Duodenal mucosa (tissue), 2 donors: Measurements from ENCODE around the gene PYY.
A peak's percentile ranks its signal among the peaks of the same experiment; 100 is the strongest.

Experiments used
- H3K27ac ChIP-seq: one replicate; pipeline ENCODE4 v1.7.0; 2013; ENCODE audit warnings: low read depth, low read length
- H3K27me3 ChIP-seq, 2 donors: one replicate each; pipeline ENCODE4 v1.7.0; 2013; ENCODE audit warnings: low read length in 2 of 2, control low read depth in 1 of 2; ENCODE audit not compliant: insufficient read depth in 2 of 2, control insufficient read depth in 1 of 2
- H3K36me3 ChIP-seq, 2 donors: one replicate each; pipeline ENCODE4 v1.7.0; 2013; ENCODE audit warnings: low read length in 2 of 2, control low read depth in 1 of 2; ENCODE audit not compliant: insufficient read depth in 2 of 2, control insufficient read depth in 1 of 2
- H3K4me1 ChIP-seq, 2 donors: one replicate each; pipeline ENCODE4 v1.7.0; 2013; ENCODE audit warnings: low read length in 2 of 2, control low read depth in 1 of 2; ENCODE audit not compliant: insufficient read depth in 2 of 2, control insufficient read depth in 1 of 2
- H3K4me3 ChIP-seq, 2 donors: one replicate each; pipeline ENCODE4 v1.7.0; 2013; ENCODE audit warnings: low read length in 2 of 2, low read depth in 1 of 2
- H3K9ac ChIP-seq, 2 donors: one replicate each; pipeline ENCODE4 v1.7.0; 2013; ENCODE audit warnings: low read length in 2 of 2, low read depth in 1 of 2
- H3K9me3 ChIP-seq, 2 donors: one replicate each; pipeline ENCODE4 v1.7.0; 2013; ENCODE audit warnings: low read length in 2 of 2, control low read depth in 1 of 2; ENCODE audit not compliant: control insufficient read depth in 1 of 2

Gene PYY

DNA sequence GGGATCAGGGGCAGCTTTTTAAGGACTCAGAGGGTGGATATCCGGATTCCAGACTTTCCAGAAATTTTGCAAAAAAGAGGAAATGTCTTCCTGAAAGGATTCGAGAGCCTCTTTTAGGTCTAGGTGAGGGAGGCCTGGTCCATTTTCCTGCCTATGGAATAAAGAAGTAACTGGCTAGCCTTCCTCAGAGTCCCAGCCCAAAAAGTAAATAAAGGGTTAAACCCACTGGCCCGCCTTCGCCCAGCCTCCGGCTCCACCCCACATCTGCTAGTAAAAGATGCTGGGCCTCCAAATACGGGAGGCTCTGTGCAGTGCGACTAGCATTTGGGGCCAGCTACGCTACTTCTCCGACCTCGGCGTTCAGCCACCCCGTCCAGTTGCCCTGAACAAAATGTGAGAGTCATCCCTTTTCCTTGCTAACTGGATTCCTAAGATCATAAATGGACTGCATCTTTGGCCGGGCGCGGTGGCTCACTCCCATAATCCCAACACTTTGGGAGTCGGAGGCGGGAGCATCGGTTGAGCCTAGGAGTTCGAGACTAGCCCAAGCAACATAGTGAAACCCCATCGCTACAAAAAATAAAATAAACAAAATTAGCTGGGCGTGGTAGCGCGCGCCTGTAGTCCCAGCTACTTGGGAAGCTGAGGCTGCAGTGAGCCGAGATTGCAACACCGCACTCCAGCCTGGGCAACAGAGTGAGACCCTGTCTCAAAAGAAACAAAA is 45.6 kb downstream of the PYY start:
- peak overlapping the region in 1 of 2 donors; percentile 60 for H3K4me3 ChIP-seq
- peaks cover 18 to 22% of the 10 kb centered on the region in 2 donors for H3K4me1 ChIP-seq
- H3K27ac ChIP-seq: no peak overlapping the region
- H3K9ac ChIP-seq: peak overlapping the region; percentile 57 to 61
- H3K27me3 ChIP-seq: peaks cover 56 to 58% of the 10 kb centered on the region in 2 donors
- no peaks in the 10 kb centered on the region for H3K9me3 ChIP-seq
- H3K36me3 ChIP-seq: no peaks in the 10 kb centered on the region

- H3K9ac ChIP-seq: peak within 1 kb of the TSS; percentile 57 to 61
- H3K9me3 ChIP-seq: no peaks in the 10 kb centered on the region
- no peaks in the 10 kb centered on the region for H3K36me3 ChIP-seq
- no peak within 1 kb of the TSS for H3K27ac ChIP-seq
- peaks cover 18 to 22% of the 10 kb centered on the region in 2 donors for H3K4me1 ChIP-seq
- peaks cover 52 to 58% of the 10 kb centered on the region in 2 donors for H3K27me3 ChIP-seq
- H3K4me3 ChIP-seq: peak within 1 kb of the TSS; percentile 60 to 66
These were observed 46.2 kb downstream of the PYY start, which contains the start of gene MPP2 for GRCh38 chr17:43907425-43907981. MPP2 (minus strand) TSS chr17:43907536; CDS start chr17:43904460, 3,076 bp downstream.

DNA sequence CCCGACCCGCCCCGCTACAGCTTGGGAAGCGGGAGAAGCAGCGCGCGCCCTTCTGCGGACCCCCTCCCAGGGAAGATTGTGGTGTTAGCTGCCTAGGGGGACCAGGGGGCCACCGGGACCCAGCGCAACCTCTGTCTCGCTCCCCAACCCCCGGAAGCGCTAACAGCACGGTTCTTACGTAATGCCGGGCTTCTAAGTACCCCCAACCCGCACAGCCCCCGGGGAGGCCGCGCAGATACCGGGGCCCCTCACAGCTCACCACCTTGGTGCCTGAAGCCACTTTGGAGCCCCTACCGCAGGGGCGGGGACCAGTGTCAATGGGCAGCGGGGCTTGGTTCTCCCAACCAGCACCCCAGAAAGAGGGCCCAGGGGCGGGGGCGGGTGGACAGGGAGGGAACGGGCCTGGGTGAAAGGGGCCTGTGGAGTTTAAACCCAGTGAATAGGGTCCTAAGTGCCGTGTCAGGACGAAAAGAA is 46.8 kb downstream of the PYY start:
- H3K27me3 ChIP-seq: peaks cover 50 to 58% of the 10 kb centered on the region in 2 donors
- H3K4me3 ChIP-seq: peak overlapping the region; percentile 60 to 66
- no peaks in the 10 kb centered on the region for H3K36me3 ChIP-seq
- peaks cover 18 to 22% of the 10 kb centered on the region in 2 donors for H3K4me1 ChIP-seq
- H3K9ac ChIP-seq: peak overlapping the region; percentile 57 to 61
- H3K27ac ChIP-seq: no peak overlapping the region
- no peaks in the 10 kb centered on the region for H3K9me3 ChIP-seq

GRCh38 chr17:43905985-43906852 is 47.5 kb downstream of the PYY start:
- Histone ChIP-seq H3K27me3 (peaks cover 53 to 58% of the 10 kb centered on the region in 2 donors), H3K9ac (no peak overlapping the region), H3K27ac (no peak overlapping the region), H3K4me3 (peak overlapping the region; percentile 31 to 48), H3K4me1 (peaks cover 18 to 23% of the 10 kb centered on the region in 2 donors), H3K36me3 (no peaks in the 10 kb centered on the region), H3K9me3 (no peaks in the 10 kb centered on the region)

DNA sequence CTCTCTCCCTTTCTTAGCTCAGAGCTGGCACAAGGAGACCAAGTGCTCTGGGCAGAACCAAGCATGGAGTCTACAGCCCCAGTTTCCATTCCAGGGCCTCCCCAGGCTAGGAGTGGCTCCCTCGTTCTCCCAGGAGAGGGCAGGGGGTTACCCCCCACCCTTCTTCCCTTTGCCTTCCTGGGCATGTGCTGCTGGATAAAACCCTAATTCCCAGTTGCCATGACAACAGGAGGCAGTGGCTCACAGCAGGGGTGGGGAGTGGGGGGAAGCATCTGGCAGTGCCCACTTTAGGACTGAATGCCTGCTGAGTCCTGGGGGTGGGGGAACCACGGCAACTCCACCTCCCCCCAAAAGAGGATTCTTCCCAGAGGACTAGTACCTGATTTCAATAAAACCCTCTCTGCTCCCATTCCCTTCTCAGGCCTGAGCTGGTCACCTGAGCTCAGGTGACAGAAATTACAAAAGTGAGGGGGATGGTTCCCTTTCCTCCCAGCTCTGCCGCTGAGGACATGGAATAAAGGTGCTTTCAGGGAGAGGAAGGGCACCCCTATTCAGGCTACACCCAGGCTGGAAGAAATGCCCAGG is 48.2 kb downstream of the PYY start:
- Histone ChIP-seq H3K27me3 (peaks cover 54 to 58% of the 10 kb centered on the region in 2 donors), H3K9me3 (no peaks in the 10 kb centered on the region), H3K9ac (no peak overlapping the region), H3K36me3 (no peaks in the 10 kb centered on the region), H3K4me1 (peaks cover 22 to 31% of the 10 kb centered on the region in 2 donors), H3K27ac (no peak overlapping the region), H3K4me3 (no peak overlapping the region)
